Measurements from ENCODE around the gene PEX3.
"Not testable (repeated sequence)": the region's sequence is repeated elsewhere in the genome, so short reads cannot be mapped to it uniquely, and the experiment has no call there.

Gene PEX3

DNA sequence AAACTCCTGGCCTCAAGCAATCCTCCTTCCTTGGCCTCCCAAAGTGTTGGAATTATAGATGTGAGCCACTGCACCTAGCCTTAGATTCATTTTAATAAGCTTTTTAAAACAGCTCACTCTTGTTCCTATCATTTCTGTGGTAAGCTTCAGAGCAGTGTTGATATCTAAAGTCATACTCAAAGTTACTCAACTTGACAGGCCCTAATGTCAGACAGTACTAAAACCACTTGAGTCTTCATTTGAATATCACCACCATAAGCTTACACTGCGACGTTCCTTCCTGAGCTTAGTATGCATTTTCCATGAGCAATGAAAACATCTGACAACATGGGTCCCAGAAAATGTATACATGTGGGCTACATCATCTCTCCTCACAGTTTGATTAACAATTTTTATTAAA, 54.9 kb downstream of the PEX3 start:
- in situ Hi-C loops (cut with MboI; ENCODE audit: low sequenced_read_pairs), result no loop called here

DNA sequence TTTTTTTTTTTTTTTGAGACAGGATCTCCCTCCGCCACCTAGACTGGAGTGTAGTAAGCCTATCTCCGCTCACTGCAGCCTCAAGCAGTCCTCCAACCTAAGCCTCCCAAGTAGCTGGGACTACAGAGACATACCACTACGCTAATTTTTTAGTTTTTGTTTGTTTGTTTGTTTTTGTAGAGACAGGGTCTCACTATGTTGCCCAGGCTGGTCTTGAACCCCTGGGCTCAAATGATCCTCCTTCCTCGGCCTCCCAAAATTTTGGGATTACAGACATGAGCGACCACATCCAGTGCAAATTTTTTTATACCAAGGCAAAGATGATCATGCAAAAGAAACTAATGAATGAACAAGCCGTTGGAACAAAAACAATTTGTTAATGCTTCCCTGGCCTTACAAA, 55.6 kb downstream of the PEX3 start:
- in situ Hi-C loops (cut with MboI; ENCODE audit: low sequenced_read_pairs), result no loop called here

DNA sequence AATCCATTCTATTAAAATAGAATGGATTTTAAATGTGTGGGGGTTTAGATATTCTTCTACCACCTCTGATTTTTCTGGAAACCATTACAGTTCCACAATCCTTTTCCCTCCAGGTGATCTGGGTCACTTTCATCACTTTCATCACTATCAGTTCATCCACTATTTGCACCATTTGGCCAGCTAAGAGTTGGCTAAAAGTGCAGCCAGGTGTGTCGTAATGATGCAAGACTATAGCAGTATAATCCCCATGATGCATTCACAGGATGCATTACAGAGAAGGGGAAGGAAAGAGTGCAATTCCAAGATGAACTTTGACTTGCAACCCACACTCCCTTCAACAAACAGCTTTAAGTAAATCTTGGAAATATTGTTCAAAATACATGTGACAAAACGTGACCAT, 56.0 kb downstream of the PEX3 start:
- in situ Hi-C loops (cut with MboI; ENCODE audit: low sequenced_read_pairs), result no loop called here

DNA sequence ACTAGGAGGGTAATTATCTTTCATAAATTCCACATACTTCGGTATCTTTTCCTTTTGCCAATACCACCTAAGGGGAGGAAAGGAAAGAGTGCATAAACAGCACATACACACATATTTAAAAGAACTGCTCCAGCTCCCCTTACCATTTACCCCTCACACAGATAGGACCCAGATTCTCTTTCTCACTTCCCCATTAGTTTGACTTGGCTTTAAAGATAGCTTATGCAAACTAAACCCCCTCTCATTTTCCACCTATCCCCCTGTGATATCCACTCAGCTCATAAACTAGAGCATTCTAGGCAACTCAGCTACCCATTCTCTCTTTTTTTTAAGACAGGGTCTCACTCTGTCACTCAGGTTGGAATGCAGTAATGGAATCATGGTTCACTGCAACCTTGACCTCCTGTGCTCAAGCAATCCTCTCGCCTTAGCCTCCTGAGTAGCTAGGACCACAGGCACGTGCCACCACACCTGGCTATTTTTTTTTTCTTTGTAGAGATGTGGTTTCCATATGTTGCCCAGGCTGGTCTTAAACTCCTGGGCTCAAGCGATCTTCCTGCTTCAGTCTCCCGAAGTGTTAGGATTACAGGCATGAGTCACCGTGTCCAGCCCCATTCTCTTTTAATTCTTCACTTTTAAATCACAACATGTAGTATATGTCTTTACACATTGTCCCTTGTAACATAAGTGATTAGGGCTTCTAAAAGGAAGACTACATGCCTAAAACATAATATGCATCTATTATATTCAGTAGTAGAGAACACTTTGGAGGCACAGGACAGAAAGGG, 56.9 kb downstream of the PEX3 start:
- in situ Hi-C loops (cut with MboI; ENCODE audit: low sequenced_read_pairs), result no loop called here

DNA sequence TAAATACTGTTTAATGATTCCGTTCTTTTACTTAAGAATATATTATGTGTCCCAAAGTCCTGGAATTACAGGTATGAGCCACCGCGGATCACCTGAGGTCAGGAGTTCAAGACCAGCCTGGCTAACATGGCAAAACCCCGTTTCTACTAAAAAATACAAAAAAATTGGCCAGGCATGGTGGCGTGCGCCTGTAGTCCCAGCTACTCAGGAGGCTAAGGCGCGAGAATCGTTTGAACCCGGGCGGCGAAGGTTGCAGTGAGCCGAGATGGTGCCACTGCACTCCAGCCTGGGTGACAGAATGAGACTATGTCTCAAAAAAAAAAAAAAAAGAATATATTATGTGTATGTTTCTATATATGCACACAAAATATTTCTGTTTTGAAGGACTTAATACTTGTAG, 59.7 kb downstream of the PEX3 start:
- in situ Hi-C loops (cut with MboI; ENCODE audit: low sequenced_read_pairs), result not testable (repeated sequence)

DNA sequence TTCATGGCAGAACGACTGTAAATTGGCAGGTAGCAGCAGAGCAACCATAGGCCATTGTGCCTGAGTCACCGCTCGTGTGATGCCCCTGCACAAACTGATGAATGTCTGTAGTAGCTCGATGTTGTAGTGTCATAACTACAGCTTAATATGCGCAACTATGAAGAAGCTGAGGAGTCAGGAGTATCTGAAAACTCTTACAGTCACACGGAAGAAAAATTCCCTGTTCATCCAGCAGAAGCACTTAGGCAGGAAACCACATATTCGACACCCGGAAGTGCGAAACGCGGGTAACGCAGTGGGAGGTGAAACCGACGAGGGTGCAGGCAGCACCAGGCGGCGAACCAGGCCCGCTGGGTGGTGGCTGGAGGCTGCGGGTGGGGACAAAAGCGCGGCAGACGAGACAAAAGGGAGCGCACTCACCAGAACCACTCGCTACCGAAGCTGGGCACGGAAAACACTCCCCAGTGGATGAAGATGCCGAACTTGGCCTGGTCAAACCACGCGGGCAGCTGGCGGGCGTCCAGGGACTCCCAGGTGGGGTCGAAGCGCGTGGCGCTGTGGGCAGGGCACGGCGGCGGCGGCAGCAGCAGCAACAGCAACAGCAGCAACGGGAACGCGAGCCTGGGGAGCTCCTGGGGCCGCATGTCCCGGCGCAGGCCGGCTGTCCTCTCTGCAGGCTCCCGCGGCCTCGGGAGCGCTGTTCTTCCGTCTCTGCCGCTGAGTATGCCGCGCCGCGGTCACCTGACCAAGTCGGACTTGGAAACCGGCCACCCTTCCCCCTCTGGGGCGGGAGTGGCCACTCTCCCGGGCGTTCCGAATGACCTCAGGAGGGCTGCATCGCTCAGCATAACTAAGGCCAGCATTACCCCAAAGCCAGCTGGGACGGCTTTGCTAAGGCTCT, 60.6 kb downstream of the PEX3 start, which contains the start of gene FUCA2:
FUCA2 (minus strand) TSS at position 730 of the 901 bp plus-strand sequence; CDS start at position 644, 86 bp downstream.
- in situ Hi-C loops (cut with MboI; ENCODE audit: low sequenced_read_pairs), result no loop called here

DNA sequence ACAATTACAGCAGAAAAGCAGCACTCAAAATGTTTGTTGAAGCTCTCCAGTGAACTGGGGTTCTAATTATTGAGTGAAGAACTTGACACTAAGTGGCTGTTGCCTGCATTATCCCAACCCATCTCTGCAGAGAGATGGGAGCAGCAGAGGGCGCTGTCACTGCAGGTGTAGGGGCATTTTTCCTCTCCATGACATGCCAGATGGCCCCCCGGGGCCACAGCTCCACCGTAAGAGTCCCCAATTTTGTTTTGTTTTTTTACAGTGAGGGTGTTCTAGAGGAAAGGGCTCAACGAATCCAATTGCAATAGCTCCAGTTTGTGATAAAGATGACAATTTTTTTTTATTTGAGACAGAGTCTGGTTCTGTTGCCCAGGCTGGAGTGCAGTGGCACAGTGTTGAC, 62.8 kb downstream of the PEX3 start:
- in situ Hi-C loops (cut with MboI; ENCODE audit: low sequenced_read_pairs), result no loop called here

DNA sequence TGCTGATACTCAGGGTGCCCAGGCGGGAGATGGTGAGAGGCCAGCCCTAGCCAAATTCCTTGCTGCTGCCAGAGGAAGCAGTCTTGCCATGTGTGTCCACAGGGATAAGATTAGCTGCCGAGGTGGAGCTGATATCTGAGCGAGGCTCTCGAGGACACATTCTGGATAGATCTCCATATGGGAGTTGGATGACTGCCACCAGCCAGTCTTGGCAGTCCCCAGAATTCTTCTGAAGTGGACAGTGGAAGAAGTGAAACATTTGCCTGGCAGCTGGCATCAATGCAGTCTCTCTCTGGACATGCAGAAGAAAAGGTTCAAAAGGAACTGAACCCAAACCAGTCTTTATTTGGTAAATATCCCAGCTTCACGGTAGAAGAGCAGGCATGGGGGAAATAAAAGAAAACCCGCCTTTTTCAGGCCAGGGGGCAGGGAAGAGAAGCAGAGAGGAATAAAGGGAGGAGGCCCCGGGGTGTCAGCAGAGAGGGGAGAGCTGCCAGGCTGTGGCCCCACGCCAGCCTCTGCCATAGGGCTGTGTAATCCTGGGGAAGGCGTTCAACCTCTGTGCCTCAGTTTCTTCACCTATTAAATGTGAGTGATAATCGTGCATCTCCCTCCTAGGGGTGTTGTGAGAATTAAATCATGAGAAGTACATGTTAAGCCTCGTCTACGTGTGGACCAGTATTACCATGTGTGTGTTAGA, 64.6 kb downstream of the PEX3 start:
- in situ Hi-C loops (cut with MboI; ENCODE audit: low sequenced_read_pairs), result no loop called here

DNA sequence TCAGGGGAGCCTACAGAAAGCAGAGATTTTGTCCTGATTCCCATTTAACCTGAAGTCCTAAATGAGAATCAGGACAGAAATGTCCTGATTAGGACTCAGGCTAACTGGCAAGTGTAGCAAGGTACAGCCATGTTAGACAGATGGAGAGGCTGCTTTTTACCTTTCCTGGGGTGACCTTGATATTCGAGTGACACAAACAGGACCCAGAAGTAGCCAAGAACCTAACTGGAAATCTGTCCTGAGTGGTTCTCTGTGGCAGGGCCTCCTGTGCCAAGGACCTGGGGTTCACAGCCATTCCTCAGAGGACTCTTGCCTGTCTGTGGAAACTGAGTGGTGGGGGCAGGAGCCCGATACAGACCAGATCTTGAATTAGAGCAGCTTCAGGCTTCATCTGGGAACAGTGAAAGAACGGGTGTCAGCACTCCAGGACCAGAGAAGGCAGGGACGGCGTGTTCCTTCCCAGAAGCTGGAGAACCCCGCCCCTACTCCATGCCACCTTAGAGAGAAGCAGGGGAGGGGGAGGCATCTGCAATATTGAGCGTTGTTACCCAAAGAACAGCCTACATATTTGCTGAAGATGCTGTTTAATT, 65.3 kb downstream of the PEX3 start:
- in situ Hi-C loops (cut with MboI; ENCODE audit: low sequenced_read_pairs), result no loop called here

DNA sequence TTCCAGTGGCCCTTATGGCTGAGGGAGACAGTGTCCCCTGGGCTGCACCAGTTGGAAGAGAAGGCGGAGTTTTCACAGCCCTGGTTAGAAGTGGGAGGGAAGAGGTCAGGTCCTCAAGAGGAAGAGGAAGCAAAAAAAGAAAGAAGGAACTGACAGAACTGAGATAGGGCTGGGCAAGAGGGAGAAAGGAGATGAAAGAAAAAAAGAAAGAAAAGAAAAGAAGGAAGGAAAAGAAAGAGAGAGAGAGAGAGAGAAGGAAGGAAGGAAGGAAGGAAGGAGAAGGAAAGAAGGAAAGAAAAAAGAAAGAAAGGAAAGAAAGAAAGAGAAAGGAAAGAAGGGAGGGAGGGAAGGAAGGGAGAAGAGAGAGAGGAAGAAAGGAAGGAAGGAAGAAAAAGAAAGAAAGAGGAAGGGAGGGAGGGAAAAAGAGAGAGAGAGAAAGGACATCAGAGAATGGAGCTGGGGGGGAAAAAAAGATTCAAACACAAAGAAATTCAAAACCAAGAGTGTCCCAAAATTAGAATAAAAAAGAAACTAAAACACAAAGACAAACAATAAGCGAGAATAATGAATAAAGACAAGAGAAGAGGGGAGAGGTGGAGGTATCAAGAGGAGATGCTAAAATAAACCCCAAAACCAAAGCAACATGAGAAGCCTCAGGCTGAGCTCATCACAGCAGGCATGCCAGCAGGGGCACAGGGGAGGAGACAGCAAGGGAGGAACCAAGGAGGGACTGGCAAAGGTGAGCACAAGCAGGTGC, 66.3 kb downstream of the PEX3 start:
- in situ Hi-C loops (cut with MboI; ENCODE audit: low sequenced_read_pairs), result no loop called here

DNA sequence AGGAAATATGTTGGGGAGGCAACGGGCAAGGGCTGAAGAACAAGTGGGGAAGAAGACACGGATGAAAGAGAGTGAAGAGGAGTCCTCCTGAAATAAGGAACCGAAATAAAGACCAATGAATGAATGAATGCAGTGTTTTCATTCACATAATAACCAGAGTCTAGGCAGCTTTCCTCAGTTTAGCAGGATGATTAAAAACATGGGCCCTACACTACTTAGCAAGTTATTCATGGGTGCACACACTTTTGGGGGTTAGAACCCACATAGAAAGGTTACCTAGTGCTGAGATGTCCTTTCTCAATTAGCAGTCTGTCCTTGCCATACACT, 66.8 kb downstream of the PEX3 start:
- in situ Hi-C loops (cut with MboI; ENCODE audit: low sequenced_read_pairs), result no loop called here

DNA sequence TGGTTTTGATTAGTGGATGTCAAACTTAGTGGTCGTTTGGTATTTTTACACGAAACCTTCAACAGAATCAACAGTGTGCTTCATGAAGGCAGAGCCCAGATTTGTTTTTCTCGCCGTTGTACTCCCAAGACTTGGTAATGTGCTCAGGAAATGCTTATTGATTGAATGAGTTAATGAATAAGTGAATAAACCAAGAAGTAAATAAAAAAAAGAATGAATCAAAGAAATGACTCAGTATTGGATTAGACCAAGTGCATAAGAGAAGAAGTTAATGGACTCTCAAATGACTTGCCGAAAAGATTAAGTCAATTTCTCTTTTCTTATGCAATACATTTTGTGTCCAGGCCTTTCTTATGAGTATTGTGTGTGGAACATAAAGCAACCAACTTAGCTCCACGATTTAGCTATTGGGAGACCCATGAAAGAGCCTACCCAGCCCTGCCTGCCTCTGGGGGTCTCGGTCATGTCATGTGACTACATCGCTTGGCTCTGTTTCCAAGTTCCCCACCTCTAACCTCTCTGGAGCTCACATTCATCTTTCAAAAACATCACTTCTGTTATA, 71.5 kb downstream of the PEX3 start:
- in situ Hi-C loops (cut with MboI; ENCODE audit: low sequenced_read_pairs), result no loop called here

DNA sequence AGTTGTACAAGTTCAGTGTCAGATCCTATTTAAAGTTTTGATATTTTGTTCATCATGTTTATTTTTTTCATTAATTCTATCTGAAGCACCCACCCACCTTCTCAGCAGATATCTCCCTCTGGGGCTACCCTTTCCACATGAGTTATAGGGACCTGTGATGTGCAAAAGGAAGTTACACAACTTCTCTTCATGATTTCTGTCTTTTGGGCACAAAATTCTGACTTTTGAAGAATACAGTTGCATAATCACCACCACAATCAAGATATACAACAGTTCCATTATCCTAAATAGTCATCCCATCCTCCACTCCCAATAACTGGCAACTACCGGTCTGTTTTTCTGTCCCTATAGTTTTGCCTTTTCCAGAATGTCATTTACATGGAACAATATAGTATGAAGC, 74.8 kb downstream of the PEX3 start:
- in situ Hi-C loops (cut with MboI; ENCODE audit: low sequenced_read_pairs), result no loop called here

DNA sequence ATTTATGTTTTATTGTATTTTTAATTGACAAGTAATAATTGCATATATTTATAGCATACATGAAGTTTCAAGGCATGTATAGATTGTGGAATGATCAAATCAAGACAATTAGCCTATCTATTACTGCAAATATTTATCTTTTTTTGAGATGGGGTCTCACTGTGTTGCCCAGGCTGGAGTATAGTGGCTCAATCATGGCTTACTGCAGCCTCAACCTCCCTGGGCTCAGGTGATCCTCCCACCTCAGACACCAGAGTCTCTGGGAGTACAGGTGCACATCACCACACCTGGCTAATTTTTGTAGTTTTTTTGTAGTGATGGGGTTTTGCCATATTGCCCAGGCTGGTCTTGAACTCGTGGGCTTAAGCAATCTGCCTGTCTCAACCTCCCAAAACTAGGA, 77.1 kb downstream of the PEX3 start:
- in situ Hi-C loops (cut with MboI; ENCODE audit: low sequenced_read_pairs), result no loop called here

DNA sequence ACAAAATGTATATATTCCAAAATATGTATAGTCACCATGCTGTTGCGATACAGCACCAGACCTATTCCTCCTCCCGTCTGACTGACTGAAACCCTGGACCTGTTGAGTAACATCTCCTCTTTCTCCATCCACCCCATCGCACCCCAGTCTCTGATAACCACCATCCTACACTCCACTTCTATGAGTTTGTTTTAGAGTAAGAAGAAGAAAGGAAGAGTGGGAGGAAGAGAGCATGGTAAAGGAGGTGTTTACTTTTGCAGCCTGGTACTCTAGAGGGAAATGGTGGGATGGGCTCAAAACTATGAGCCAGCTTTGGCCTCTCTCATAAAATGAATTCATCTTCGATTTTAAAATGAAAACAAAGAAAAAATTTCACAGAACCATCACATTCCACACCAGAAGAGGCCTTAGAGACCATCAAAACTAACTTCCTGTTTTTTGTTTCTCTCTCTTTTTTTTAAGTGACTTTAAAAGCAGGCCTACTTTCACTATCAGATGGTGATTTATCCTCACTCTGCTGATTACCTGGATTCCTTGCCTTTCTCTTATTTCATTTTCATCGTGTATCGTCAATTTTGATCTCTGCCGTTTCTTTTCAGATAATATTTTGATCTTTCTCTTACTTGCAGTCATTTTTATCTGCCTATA, 77.7 kb downstream of the PEX3 start:
- in situ Hi-C loops (cut with MboI; ENCODE audit: low sequenced_read_pairs), result no loop called here

DNA sequence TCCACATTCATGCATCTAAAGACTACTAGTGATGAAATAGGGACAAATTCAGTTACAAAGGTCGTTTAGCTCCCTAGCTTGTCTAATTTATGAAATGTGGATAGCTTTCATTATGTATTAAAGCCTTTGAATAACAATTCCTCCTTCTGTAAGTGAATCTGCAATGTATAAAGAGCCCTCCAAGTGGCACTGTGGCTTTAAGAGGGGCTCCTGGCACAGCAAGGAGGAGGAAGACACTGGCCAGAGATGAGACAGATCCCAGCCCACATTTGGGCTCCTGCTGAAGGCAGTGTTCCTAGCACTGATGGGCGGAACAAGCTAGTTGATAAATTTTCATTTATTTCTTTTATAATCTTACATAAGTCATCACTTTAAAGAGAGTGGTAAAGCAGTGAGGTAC, 78.5 kb downstream of the PEX3 start:
- in situ Hi-C loops (cut with MboI; ENCODE audit: low sequenced_read_pairs), result no loop called here

DNA sequence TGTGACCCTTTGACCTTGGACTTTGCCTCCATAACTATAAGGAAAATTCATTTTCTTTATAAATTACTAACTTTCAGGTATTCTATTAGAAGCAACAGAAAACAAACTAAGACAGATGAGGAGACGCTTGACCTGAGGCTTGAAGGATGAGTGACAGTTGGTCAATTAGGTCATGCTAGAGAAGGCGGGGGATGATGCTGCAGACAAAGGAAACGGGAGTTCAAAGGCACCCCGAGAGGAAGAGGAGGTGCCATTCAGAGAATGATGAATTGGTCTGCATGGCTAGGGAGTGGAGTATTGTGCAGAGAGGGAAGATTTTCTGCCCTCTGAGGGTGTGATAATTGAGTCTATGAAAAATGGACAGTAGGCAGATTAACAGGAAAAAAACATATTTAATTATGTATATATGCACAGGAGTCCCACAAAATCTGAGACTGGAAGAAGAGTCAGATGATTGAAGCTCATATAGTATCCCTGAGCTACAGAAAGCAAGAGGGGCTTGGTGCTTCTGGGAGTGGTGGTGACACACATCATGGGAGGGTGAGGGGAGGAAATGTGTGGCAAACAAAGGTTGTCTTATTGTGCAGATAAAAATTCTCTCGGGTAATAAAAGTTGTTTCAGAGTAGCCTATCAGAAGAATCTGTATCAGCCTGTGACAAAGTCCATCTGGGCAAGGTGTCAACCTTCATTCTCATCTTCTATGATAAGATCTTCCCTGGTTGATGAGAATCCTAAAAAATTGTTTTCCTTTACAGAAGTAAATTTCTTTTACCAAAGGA, 81.3 kb downstream of the PEX3 start:
- in situ Hi-C loops (cut with MboI; ENCODE audit: low sequenced_read_pairs), result no loop called here

DNA sequence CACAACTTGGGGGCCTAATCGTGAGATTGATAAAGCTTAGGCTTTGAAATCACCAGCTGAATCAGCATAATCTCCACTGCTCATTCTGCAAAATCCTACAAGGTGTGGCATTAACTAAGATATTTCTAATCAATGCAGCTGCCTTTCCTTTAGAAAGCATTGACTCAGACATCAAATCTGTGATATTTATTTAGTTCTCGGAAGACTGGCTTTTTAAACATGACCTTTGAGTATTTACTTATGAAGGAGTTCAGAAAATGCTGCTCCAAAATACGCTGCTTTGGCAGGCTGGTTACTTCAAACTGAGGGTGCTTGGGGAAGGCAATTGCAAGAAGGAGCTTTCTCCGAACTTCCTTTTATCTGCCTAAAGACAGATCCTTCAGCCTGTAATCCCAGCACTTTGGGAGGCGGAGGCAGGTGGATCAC, 84.6 kb downstream of the PEX3 start:
- in situ Hi-C loops (cut with MboI; ENCODE audit: low sequenced_read_pairs), result no loop called here

DNA sequence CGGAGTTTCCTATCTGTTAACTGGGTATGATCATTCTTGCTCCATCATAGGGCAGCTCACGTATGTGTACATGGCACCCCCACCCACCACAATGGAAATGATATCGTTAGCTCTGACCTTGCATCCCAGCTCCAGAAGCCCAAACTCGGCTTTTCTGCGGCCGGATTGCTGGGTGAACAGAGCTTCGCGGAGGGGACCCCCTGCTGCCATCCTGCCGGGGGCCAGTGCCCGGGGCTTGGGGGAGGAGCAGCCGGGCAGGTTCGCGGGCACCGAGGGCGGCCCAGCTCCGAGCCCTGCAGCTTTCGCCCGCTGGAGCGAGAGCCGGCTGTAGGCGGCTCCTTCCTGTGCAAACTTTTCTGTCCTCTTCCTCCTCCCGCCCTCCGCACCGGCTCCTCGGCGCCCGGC, 85.9 kb downstream of the PEX3 start:
- in situ Hi-C loops (cut with MboI; ENCODE audit: low sequenced_read_pairs), result no loop called here

Measured in hTERT RPE-1 (cell line).